Panc1 (cell line): ENCODE data around the gene MLKL. TPM values are rescaled to one million over a fixed set of nuclear protein-coding genes. Genes with fewer than 3 reads are reported as not detected.
A peak's percentile ranks its signal among the peaks of the same experiment; 100 is the strongest.

Experiments
- ATAC-seq: fragments of 200-7000 bp; cut with Tn5 transposase; 2 replicates; pipeline ENCODE4 v1.9.1; 2020; ENCODE audit warnings: mild to moderate bottlenecking, moderate library complexity
- BruUV-seq: library from RNA; stranded (reverse); fragments of 400-500 nt; replicated peaks from 2 replicates; lab custom pipeline; 2021; lab: Mats Ljungman, UMichigan
- CTCF ChIA-PET: fragments of 300-600 bp; sonication (Branson Sonifier 250); formaldehyde crosslinking; loops from one replicate; lab custom pipeline; 2022; ENCODE audit warnings: antibody characterized with exemption; lab: Charles Lee
- POLR2A ChIA-PET: fragments of 300-600 bp; sonication (Branson Sonifier 250); formaldehyde crosslinking; loops from one replicate; lab custom pipeline; 2022; ENCODE audit warnings: antibody characterized with exemption; lab: Charles Lee
- DNase-seq: peaks from one replicate; pipeline ENCODE4 v3.0.0-alpha.2; 2010; ENCODE audit warnings: low read depth, low spot score
- H3K27ac ChIP-seq: 2 replicates; pipeline ENCODE4 v1.5.1; 2011; ENCODE audit warnings: mild to moderate bottlenecking, low read length, inconsistent platforms
- H3K27me3 ChIP-seq: fragments of 200-500 bp; sonication (Bioruptor generic); 2 replicates; pipeline ENCODE4 v1.6.0; 2014; ENCODE audit warnings: low read length, inconsistent platforms; ENCODE audit not compliant: control insufficient read depth, insufficient read depth
- H3K36me3 ChIP-seq: fragments of 200-500 bp; sonication (Bioruptor generic); 2 replicates; pipeline ENCODE4 v1.5.1; 2014; ENCODE audit warnings: inconsistent platforms, mild to moderate bottlenecking, low read length, moderate library complexity; ENCODE audit not compliant: control insufficient read depth, insufficient read depth
- H3K4me1 ChIP-seq: 2 replicates; pipeline ENCODE4 v1.5.1; 2011; ENCODE audit warnings: inconsistent platforms, mild to moderate bottlenecking, low read length, moderate library complexity; ENCODE audit not compliant: control insufficient read depth, insufficient read depth
- H3K4me3 ChIP-seq, 2 experiments: 2 replicates each; pipeline ENCODE4 v1.5.1; 2011 to 2012; ENCODE audit warnings: low read depth in 2 of 2, low read length in 2 of 2, mild to moderate bottlenecking in 2 of 2, inconsistent platforms in 1 of 2, moderate library complexity in 1 of 2
- H3K9me3 ChIP-seq: fragments of 200-500 bp; sonication (Bioruptor generic); 2 replicates; pipeline ENCODE4 v1.5.1; 2014; ENCODE audit warnings: low read depth, mild to moderate bottlenecking, inconsistent platforms, low read length, moderate library complexity; ENCODE audit not compliant: control insufficient read depth, insufficient read depth
- CTCF ChIP-seq: fragments of 450-650 bp; IDR thresholded peaks from 2 replicates; pipeline ENCODE4 v1.5.1; 2017; ENCODE audit warnings: mild to moderate bottlenecking
- POLR2AphosphoS5 ChIP-seq: IDR thresholded peaks from 2 replicates; pipeline ENCODE4 v1.6.1; 2012; ENCODE audit warnings: mild to moderate bottlenecking, low read depth, low read length, moderate library complexity
- SIN3A ChIP-seq: IDR thresholded peaks from 2 replicates; pipeline ENCODE4 v1.6.1; 2012; ENCODE audit warnings: low read depth, mild to moderate bottlenecking, low read length, moderate library complexity, borderline replicate concordance; ENCODE audit not compliant: insufficient read depth
- TCF7L2 ChIP-seq: IDR thresholded peaks from 2 replicates; pipeline ENCODE4 v1.6.1; 2011; ENCODE audit warnings: mild to moderate bottlenecking, low read depth, low read length, inconsistent platforms
- in situ Hi-C: cut with HindIII; loops from 2 replicates; pipeline ENCODE4 v1.10.0; 2016; ENCODE audit warnings: low sequenced_read_pairs, low pct_unique_long_range_greater_than_20kb
- intact Hi-C: fragments of 100-400 bp; cut with micrococcal nuclease; formaldehyde crosslinking; loops from one replicate; pipeline ENCODE4 v1.10.0; 2022; ENCODE audit not compliant: unreplicated experiment
- total RNA-seq: library from RNA; stranded (reverse); gene quantifications from one replicate; pipeline ENCODE4 v1.2.1, GENCODE V29; 2021; ENCODE audit not compliant: unreplicated experiment
- TF ChIP-seq, protein P1 (sequence below), 2 experiments: IDR thresholded peaks; 2 replicates each; pipeline ENCODE4 v1.6.1; 2011 to 2012; ENCODE audit warnings: low read depth in 2 of 2, control low read depth in 1 of 2, low read length in 1 of 2, mild to moderate bottlenecking in 1 of 2, moderate library complexity in 1 of 2; ENCODE audit not compliant: insufficient read depth in 1 of 2

The MLKL gene
- total RNA-seq, 1 experiment from 2014 or later: 4.8 TPM

- Histone ChIP-seq H3K4me3 (no peak overlapping the region), H3K4me1 (no peaks in the 10 kb centered on the region), H3K27me3 (no peaks in the 10 kb centered on the region), H3K27ac (no peak overlapping the region), H3K36me3 (no peaks in the 10 kb centered on the region), H3K9me3 (no peaks in the 10 kb centered on the region)
- CTCF ChIA-PET: interaction anchor here (0.5 to 1.7 kb wide), 2 partner anchors 13 to 266 kb away, joined by 4 to 8 read pairs; no protein-coding TSS in a partner anchor
- no TSS peak for BruUV-seq
- no peak for TF ChIP-seq TCF7L2
- TF ChIP-seq, protein P1, sequence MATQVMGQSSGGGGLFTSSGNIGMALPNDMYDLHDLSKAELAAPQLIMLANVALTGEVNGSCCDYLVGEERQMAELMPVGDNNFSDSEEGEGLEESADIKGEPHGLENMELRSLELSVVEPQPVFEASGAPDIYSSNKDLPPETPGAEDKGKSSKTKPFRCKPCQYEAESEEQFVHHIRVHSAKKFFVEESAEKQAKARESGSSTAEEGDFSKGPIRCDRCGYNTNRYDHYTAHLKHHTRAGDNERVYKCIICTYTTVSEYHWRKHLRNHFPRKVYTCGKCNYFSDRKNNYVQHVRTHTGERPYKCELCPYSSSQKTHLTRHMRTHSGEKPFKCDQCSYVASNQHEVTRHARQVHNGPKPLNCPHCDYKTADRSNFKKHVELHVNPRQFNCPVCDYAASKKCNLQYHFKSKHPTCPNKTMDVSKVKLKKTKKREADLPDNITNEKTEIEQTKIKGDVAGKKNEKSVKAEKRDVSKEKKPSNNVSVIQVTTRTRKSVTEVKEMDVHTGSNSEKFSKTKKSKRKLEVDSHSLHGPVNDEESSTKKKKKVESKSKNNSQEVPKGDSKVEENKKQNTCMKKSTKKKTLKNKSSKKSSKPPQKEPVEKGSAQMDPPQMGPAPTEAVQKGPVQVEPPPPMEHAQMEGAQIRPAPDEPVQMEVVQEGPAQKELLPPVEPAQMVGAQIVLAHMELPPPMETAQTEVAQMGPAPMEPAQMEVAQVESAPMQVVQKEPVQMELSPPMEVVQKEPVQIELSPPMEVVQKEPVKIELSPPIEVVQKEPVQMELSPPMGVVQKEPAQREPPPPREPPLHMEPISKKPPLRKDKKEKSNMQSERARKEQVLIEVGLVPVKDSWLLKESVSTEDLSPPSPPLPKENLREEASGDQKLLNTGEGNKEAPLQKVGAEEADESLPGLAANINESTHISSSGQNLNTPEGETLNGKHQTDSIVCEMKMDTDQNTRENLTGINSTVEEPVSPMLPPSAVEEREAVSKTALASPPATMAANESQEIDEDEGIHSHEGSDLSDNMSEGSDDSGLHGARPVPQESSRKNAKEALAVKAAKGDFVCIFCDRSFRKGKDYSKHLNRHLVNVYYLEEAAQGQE (IDR thresholded peaks at IDR 0.05; ENCODE audit: insufficient read depth in 1 of 2, low read depth in 2 of 2, low read length in 1 of 2): no peak
- peak; percentile 79 for TF ChIP-seq CTCF
- in situ Hi-C loops (no loop called here), intact Hi-C loops (no loop called here)
- ATAC-seq (peak; percentile 55; the same call in 1 of the 2 replicates), DNase-seq (no peak)
- POLR2A ChIA-PET: no interaction called here
These were observed 26.1 kb upstream of the MLKL start for GRCh38 chr16:74726716-74727115.

- Histone ChIP-seq H3K4me1 (no peaks in the 10 kb centered on the region), H3K27ac (no peak overlapping the region), H3K36me3 (no peaks in the 10 kb centered on the region), H3K27me3 (no peaks in the 10 kb centered on the region), H3K4me3 (no peak overlapping the region), H3K9me3 (no peaks in the 10 kb centered on the region)
- DNase-seq (no peak), ATAC-seq (no peak)
- no peak for TF ChIP-seq SIN3A
- no peak for TF ChIP-seq POLR2AphosphoS5
- no peak for TF ChIP-seq TCF7L2
- TF ChIP-seq, protein P1 (IDR thresholded peaks at IDR 0.05; ENCODE audit: insufficient read depth in 1 of 2, low read depth in 2 of 2, low read length in 1 of 2): no peak
- no peak for TF ChIP-seq CTCF
- BruUV-seq: no TSS peak
- intact Hi-C loops: no loop called here
- in situ Hi-C loops: no loop called here
- CTCF ChIA-PET: interaction anchor here (1.7 kb wide), 1 partner anchor 12 kb away, joined by 4 read pairs; no protein-coding TSS in a partner anchor
- POLR2A ChIA-PET: no interaction called here
These were observed 25.2 kb upstream of the MLKL start for GRCh38 chr16:74725651-74726455.
